ENCODE results near the gene COX5A.

DNA sequence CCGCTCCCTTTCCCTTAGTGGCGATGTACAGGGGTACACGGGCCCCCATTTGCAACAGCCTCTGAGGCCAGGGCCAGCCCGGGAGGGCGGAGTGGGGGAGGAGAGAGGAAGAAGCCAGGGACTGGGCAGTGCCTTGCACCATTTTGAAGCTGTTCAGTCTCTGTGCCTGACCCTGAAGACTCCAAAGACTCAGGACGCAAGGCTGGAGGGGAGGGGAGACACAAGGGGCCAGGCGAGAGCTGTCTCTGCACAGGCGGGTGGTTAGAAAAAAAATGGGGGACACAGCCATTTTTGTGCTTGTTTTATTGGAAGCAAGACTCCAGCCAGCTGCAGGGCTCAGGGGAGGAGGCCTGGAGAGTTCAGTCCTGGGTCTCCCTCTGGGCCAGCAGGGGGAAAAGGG is 17.1 kb upstream of the COX5A start:
- TF ChIP-seq, protein P1, sequence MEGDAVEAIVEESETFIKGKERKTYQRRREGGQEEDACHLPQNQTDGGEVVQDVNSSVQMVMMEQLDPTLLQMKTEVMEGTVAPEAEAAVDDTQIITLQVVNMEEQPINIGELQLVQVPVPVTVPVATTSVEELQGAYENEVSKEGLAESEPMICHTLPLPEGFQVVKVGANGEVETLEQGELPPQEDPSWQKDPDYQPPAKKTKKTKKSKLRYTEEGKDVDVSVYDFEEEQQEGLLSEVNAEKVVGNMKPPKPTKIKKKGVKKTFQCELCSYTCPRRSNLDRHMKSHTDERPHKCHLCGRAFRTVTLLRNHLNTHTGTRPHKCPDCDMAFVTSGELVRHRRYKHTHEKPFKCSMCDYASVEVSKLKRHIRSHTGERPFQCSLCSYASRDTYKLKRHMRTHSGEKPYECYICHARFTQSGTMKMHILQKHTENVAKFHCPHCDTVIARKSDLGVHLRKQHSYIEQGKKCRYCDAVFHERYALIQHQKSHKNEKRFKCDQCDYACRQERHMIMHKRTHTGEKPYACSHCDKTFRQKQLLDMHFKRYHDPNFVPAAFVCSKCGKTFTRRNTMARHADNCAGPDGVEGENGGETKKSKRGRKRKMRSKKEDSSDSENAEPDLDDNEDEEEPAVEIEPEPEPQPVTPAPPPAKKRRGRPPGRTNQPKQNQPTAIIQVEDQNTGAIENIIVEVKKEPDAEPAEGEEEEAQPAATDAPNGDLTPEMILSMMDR (IDR thresholded peaks at IDR 0.05), result no peak
- no peak for TF ChIP-seq POLR2A (IDR thresholded peaks at IDR 0.05)
